Hippocampal formation (tissue), 2 donors: ENCODE measurements around the gene SLC24A4.

Experiments
- DNase-seq, 2 donors: peaks; one replicate each; lab custom pipeline; 2025; lab: John Stamatoyannopoulos, UW

Gene SLC24A4

DNA sequence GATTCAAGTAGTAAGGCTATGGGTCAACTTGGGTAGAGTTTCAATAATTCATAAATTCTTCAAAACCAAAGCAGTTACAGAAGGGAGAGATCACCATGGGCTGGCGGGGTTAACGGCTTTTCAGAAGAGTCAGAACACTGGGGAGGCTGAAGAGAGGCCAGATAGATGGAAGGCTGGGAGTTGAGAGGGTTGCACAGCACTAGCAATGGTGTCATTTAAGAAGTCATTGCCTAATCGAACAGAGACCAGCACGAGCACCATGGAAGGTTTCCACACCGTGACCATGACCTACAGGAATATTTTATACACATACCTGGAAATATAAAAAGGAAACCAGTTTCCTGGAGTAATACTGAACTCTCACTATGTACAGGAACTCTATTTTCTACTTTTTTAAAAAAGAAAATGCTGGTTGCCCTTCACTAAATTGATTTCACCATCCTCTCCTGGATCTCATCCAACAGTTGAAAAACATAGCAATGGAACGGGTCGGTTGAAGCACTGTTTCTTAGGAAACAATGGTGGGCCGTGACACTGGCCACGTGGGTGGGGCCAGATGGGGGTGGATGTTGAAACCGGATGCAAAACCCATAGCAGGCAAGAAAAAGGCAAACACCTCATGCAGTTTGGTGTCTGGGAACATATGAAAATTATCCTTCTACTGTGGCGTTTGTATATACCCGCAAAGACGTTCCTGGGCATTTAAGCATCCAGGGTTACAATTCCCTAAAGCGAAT lies 152.7 kb downstream of the SLC24A4 start:
- DNase-seq, result no peak

DNA sequence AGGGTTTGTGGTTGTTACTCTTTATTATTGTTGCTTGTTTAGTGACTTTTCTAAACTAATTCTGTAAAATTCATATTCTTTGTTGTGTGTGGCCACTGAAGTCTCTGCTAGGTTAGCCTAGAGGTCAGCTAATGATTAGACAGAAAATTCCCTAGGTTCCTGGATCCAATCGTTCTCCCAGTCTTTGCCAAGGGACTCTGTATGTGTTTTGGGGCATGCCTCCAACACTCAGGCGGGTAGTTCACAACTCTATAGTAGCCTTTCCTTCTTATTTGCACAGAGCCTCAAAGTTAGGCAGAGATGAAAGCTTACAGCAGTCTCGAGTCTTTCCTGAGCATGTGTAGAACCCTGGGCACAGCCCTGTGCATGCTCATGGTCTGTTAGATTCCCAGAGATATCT lies 157.9 kb downstream of the SLC24A4 start:
- no peak for DNase-seq

DNA sequence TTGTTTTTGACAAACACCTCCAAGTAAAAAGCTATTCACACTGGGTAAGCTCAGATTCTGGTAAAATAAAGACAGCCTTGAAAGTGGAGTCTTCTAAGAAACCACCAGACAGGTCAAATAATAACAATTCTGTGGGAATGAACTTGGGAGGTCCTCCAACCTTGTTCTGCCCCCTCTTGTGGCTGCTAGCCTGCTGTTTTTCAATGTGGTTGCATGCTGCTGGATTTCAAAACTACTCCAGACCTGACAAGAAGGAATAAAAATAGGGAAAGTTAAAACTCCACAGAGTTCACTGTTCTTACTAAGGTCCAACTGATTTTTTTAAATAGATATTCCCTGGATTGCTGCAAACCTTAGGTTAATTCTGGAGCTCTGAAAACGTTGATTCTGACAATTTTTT lies 158.4 kb downstream of the SLC24A4 start:
- DNase-seq, result no peak

DNA sequence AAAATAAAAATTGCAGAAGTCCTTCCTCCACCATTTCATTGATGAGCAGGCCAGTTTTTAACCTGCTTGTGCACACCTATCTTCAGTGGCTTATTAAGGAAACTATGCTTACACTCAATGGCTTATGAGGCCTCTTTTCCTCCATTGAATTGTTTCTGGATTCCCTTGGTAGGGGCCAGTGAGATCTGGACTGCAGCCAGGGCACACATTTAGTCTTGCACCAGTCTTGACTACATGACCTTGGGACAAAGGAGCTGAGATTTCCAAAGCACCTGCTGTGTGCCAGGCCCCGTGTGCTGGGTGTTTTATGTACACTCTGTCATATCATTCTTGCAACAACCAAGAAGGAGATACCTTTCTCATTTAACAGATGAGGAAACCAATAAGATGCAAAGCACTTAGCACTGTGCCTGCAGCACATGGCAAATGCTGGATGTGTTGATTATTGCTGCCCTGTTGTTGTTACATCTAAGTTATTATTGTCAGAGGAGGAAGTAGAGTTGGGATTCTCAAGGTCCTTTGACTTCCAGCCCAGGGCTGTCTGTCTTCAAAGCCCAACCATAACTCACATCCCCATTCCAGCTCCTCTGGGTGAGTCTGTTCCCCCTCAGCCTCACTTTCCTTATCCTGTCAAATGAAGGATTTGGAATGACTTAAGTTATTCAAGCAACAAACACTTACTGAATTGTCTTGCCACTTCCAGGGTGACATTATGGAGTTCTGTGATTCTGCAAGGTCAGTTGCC lies 159.0 kb downstream of the SLC24A4 start:
- DNase-seq, result no peak

DNA sequence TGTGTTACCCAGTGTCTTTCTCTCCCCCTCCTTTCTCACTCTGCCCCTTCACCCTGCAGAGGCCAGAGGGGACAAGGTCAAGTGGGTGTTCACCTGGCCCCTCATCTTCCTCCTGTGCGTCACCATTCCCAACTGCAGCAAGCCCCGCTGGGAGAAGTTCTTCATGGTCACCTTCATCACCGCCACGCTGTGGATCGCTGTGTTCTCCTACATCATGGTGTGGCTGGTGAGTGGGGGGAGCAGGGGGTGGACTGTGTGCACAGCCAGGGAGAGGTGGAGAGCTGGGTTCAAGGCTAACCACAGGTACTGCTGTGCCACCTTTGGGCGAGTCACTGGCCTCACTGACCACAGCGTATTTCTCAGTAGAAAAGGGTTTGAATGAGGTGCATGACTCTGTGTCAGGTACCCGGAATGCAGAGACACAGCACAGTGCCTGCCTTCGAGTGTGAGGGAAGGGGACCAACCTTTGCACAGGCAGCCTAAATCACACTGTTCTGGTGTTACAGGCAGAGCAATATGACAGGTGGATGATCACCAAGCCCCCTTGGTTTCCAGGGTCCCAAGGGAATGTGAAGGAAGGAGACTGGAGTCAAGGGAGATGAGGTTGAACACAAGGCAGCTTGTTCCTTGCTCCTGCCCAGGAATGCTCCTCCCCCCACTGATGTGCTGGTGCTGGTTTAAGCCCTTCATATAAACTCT lies 159.8 kb downstream of the SLC24A4 start:
- no peak for DNase-seq

DNA sequence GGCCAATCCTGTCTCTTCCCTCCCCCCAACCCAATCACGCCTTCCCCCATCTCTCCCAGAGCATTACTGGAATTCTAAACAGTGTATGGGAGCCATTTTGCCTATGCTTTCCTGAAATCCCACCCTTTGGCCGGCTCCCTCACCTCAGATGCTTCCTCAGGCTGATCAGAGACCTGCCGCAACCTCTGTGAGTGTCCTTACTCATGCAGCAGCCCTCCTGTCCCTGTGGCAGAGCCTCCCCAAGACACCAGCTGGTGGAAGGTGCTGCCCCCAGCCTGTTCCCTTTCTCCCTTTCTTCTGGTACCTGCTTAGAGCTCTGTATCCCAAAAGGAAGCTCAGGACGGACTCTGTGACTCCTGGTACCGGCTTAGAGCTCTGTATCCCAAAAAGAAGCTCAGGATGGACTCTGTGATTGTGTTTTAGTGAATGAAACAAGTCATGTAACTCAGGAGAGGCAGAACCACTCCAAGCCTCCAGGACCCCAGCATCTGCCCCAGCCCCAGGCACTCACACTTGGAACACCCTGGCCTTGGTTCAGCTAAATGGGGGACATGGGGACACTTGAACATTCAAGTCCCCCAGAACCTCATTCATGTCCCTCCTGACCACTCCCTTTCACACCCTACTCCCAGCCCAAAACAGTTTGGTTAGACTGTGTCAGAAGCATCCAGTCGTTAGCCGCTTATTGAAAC lies 161.3 kb downstream of the SLC24A4 start:
- DNase-seq, result no peak

DNA sequence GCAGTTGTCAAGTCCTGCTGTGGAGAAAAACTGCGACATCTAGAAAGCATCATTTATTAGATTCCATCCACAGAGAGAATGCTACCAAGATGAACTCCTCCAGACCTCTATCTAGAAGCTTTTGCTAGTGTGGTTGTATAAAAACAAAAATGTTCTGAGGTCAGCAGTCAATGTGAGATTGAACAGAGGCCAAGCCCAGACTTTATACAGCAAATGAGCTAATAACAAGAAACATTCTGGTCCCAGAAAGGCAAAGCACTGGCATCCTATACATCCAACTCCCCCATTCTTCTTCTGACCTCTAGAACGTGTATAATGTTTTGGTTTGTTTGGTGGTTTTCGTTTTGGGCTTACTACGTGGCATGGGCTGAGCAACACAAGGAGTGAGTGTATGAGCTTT lies 163.9 kb downstream of the SLC24A4 start:
- DNase-seq, result no peak

DNA sequence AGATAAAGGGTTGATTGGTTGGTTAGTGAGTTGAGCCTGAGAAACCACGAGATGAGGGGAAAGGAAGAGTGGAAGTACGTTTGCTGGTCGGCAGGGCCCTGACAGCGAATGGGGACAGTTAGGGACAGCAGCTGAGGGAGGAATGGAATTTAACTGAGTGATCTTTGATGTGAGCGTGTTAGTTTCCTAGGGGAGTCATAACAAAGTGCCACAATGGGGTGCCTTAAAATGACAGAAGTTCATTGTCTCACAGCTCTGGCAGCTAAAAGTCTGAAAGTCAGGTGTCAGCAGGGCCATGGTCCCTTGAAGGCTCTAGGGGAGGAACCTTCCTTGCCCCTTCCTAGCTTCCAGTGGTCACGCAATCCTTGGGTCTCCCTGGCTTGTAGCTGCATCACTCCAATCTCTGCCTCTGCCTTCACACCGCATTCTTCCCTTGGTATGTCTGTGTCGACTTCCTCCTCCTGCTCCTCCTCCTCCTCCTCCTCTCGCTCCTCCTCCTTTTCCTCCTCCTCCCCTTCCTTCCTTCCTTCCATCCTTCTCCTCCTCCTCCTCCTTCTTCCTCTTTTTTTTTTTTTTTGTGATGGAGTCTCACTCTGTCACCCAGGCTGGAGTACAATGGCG lies 164.7 kb downstream of the SLC24A4 start:
- DNase-seq, result no peak

DNA sequence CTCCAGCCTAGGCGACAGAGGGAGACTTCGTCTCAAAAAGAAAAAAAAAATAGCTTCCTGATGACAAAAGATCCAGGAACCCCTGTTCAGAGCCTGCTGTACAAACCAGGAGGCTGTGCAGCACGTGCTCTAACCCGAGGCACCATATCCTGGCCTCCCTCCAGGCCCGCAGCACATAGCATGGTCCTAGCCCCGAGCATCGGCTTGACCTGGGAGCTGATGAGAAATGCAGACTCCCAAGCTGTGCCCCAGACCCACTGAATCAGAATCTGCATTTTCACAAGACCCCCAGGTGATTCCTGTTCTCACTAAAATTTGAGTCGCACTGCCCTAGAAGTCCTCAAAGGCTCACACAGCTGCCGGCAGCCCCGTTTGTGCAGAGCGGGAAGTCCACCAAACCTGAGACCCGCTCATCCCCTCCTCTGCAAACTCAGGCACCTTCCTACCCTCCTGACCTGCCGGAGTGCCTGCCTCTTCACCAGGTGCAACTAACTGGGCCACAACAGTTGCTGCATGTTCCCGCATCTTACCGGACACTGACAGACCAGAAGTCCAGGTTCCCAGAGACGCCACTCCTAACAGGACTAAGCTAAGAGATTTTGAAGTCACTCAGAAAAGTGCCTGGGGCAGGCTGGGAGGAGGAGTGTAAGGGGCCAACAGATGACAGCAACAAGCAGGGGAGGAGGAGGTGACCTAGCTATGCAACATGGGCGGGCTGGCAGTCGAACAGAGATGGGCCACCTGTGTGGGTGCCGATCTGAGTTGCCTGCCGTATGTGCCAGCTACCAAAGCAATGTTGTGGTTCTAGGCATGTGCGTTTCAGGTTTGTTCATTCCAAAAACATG lies 166.7 kb downstream of the SLC24A4 start:
- no peak for DNase-seq

DNA sequence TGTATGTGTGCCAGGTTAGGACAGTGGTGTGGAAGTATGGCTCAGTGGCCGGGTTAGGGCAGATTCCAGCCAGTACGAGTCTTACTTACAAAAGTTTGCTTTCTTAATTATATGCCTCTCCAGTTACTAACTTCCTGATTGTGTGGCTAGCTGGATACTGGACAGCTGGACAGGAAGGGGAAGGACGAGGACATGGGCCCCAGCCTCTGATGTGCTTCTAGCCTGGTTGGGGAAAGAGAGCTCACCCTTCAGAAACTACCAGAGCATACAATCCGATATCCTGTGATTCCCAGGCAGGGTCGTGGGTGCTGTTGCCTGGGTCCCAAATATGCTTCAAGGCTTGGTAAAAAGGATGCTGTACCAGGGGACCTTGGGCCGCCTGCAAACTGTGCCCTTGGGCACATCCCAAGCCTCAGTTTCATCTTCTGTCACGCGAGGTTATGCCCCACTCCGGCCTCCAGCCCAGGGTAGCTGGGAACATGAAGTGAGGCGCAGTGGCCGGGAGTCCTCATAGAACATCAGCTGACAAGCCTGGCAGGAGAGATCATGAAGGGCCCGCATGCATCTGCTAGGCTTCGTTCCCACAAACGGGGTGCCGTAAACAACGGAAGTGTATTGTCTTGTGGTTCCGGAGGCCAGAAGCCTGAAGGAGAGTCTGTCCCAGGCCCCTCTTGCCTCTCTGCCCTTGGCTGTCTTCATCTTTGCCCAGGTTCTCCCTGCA lies 167.4 kb downstream of the SLC24A4 start:
- DNase-seq, result peak in 1 of 2 donors; percentile 26

DNA sequence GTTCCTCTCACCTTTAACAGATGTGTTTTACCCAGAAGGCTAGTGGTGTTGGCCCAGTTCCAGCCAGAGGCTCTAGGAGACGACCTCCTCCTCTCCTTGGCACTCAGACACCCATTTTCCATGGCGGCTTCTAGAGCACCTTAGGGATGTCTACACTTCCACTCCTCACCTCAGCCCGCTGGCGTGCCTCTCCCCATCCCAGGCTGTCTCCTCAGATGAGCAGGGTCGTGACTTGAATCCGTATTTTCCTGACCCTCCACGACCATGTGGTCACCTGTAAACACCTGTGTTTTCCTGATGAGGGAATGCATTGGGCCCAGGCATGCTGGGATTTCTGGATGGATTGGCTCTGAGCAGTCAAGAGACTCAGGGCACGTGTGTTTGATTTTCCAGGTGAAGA lies 168.8 kb downstream of the SLC24A4 start:
- no peak for DNase-seq

DNA sequence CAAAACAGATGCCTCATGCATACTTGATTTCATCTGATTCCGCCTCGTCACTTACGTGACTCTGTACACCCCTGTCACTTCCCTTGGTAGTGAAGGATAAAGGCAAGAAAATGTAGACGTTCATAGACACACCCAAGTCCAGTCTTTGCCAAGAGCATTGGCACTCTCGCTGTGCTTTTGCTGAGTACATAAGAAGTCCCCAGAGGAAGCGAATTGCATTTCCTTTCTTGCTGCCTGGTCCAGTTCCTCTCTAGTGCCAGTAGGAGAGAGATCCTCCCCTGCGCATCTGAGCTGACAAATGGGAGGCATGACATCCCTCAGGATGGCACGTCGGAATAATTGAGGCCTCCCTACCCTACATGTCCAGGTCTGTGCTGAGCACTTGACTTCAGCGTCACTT lies 169.3 kb downstream of the SLC24A4 start:
- DNase-seq, result no peak

DNA sequence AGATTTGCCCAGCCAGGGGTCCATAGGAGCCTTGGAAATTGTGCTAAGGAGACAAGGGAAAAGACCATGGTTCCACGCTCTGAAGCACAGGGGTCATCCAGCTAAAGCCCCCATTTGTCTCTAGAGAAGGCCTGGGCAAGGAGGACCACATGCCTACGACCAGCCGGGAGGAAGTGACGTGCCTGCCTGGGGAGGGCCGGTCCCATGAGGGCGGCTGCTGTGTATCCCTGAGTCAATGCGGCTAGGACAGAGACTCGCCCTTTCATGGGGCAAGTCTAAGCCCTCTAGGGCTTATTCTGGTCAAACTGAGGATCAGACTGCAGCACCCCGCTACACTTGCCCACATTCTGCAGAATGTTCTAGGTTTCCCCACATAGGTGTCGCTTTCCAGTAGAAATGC lies 170.1 kb downstream of the SLC24A4 start:
- DNase-seq, result no peak

DNA sequence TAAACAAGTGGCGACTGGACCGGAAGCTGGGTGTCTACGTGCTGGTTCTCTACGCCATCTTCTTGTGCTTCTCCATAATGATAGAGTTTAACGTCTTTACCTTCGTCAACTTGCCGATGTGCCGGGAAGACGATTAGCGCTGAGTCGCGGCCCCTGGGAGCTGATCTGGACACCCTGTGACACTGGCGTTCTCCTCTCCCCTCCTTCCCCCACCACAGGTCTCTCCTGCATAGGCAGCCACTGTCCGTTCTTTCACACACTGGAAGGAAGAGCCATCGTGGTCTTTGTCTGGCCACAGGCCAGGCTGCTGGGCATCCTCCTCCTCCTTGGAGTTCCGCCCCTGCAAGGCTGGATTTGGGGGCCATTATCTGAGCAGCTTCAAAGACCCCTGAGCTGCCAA lies 170.5 kb downstream of the SLC24A4 start:
- no peak for DNase-seq

DNA sequence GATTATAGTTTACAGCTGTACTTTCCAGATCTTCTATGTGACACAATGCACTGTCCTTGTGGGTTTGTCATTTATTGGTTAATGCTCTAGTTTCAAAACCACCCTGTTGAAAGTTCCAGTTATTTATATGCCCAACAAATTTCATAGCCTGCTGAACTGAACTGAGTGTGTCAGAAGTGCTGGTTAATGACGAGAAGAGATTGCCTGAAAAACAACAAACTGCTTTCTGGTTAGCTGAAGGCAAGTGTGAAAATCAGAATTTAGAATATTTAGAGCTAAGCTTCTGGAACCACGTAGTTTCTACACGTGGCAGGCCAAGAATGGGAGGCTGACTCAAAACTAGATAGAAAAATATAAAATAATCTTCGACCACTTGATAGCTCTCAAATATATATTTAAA lies 171.5 kb downstream of the SLC24A4 start:
- no peak for DNase-seq

DNA sequence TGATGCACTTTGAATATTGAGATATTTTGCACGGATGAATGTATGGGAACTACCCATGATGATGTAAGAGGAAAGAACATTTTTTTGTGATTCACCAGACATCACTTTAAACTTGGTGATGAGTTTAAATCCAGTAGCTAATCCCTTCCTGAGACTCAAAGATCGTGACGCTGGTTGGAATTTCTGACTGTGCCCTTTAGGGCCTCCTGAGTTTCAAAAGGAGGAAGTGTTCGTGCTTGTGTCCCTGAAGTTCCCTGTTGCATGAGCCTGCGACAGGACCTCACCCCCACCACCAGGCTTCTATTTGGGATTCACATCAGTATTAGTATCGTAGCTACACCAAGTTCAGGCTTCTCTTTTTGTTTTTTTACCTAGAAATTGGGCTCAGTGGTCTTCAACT lies 172.1 kb downstream of the SLC24A4 start:
- peak in 1 of 2 donors; percentile 19 for DNase-seq

DNA sequence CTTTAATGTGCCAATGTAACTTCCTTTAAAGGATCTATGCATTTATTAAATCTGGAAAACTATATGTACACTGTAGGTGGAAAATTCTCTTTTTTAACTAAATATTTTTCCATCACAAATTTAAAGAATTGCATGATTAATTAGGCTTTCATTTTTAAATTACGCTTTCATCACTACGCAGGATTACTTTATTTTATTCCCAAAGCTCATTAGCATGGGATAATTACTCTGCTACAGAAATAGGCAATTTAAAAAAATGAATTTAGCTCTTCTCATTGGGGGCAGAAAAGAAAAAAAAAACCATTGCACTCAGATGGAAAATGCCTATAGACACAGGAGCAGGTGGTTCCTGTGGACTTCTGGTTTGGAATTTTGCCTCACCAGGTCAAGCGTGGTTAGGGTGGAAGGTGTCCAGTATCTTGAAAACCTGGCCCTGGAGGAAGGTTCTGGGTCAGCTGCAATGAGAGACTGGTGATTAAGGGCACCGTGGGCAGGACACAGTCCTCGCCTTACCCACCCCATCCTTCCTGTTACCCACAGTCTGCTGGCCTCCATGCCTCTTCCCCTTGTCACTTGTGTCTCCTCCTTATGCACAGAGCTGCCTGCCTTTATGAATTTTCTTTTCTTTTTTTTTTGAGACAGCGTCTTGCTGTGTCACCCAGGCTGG lies 173.4 kb downstream of the SLC24A4 start:
- no peak for DNase-seq

DNA sequence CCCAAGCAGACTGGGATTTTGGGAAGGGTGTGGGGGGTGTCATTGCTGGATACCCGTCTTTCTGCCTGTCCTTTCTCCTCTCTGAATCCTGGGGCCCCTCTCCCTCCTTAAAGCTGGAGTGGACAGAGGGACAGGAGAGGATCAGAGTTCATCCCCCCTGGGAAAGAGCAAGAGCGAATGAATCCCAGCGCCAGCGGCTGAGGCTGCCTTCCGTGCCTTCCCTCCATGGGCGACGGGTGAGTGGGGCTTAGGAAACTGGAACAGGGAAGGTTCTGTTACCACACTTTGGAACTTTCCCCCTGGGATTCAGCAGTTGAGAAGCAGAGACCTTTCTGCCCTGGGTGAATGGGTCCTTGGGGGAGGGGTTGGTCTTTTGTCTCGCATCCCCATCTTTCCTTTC lies 174.4 kb downstream of the SLC24A4 start:
- no peak for DNase-seq

DNA sequence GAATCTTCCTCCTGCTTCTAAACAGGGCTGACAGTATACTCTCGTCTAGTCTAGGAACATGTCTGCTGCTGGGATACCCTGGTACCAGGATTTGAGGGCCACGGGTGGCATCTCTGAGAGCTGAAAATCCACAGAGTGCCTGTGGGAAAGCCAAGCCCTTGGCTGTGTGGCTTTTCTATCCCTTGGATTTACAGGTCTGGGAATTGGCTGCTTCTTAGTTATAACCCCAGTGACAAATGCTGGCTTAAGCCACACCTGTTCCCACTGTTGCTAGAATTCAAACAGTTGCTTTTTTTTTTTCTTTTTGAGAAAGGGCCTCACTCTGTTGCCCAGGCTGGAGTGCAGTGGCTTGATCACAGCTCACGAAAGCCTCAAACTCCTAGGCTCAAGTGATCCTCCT lies 176.3 kb downstream of the SLC24A4 start:
- no peak for DNase-seq

DNA sequence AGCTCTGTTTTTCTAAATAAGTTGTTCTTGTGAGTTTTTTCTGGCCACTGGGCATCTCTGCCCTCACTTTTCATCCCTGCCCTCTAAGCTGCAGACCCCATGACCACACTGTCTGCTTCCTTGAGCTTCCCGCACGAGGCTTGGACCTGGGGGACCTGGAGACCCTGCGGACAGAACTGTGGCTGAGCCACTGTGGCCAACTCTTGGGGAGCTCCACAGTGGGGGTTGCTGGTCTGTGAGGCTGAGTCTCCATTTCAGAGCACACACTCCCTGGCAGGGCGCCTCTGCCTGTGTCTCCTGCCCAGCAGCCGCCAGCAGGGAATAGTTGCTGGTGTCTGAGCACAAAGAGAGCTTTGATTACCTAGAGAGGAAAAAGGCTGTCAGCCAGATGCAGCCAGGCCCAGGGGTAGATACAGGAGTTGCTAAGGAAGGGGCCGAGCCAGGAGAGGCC lies 177.6 kb downstream of the SLC24A4 start:
- DNase-seq, result no peak
